Endothelial cell of umbilical vein (primary cell): Measurements from ENCODE around the gene TSR3. TPM values are rescaled to one million over a fixed set of nuclear protein-coding genes. Genes with fewer than 3 reads are reported as not detected.
A peak's percentile ranks its signal among the peaks of the same experiment; 100 is the strongest.

Experiments used
- BruUV-seq: library from RNA; stranded (reverse); fragments of 400-500 nt; replicated peaks from 2 replicates; lab custom pipeline; 2021; lab: Mats Ljungman, UMichigan
- CTCF ChIA-PET: fragments of 300-600, 350-600 bp; sonication (Branson Sonifier 250); formaldehyde crosslinking; loops from one replicate; lab custom pipeline; 2021; ENCODE audit warnings: antibody characterized with exemption, inconsistent platforms; lab: Charles Lee
- POLR2A ChIA-PET: fragments of 300-600, 350-600 bp; sonication (Branson Sonifier 250); formaldehyde crosslinking; loops from one replicate; lab custom pipeline; 2021; ENCODE audit warnings: antibody characterized with exemption, inconsistent platforms; lab: Charles Lee
- DNase-seq: peaks from one replicate; pipeline ENCODE4 v3.0.0-alpha.2; 2011; ENCODE audit warnings: low read depth, low spot score
- FAIRE-seq: peaks from 2 replicates; lab custom pipeline; 2011; peaks lifted over from hg19 to GRCh38; lab: Jason Lieb, UNC
- H2AFZ ChIP-seq: 2 replicates; pipeline ENCODE4 v1.6.0; 2012; ENCODE audit warnings: low read depth, low read length, control low read depth, inconsistent platforms
- H3K27ac ChIP-seq: 2 replicates; pipeline ENCODE4 v1.5.1; 2011; ENCODE audit warnings: low read depth, mild to moderate bottlenecking, control low read depth, low read length, moderate library complexity; ENCODE audit not compliant: insufficient read depth
- H3K27me3 ChIP-seq, 2 experiments: 2 replicates each; pipeline versions ENCODE4 v1.6.0 to v1.6.1; 2011; ENCODE audit warnings: low read length in 2 of 2, mixed read lengths in 1 of 2; ENCODE audit not compliant: control insufficient read depth in 2 of 2, insufficient read depth in 2 of 2
- H3K36me3 ChIP-seq, 2 experiments: 2 replicates in 1 of 2; 3 replicates in 1 of 2; pipeline ENCODE4 v1.5.1; 2011; ENCODE audit warnings: low read length in 2 of 2, mild to moderate bottlenecking in 1 of 2, moderate library complexity in 1 of 2; ENCODE audit not compliant: control insufficient read depth in 2 of 2, insufficient read depth in 2 of 2; ENCODE audit errors: extremely low read depth in 1 of 2
- H3K4me1 ChIP-seq: 3 replicates; pipeline ENCODE4 v1.5.1; 2011; ENCODE audit warnings: mild to moderate bottlenecking, low read length; ENCODE audit not compliant: control insufficient read depth, insufficient read depth; ENCODE audit errors: extremely low read depth
- H3K4me2 ChIP-seq: 2 replicates; pipeline ENCODE4 v1.6.1; 2011; ENCODE audit warnings: low read length, control low read depth, mixed read lengths; ENCODE audit not compliant: insufficient read depth
- H3K4me3 ChIP-seq, 3 experiments: fragments of 200-600 bp in 1 of 3; sonication (generic), shearing (Covaris generic) in 1 of 3; replicated peaks in 1 of 3; 2 replicates each; pipeline ENCODE4 v1.5.1; 2011 to 2016; ENCODE audit warnings: control low read depth in 3 of 3, low read length in 3 of 3, mild to moderate bottlenecking in 2 of 3, inconsistent platforms in 1 of 3, low read depth in 1 of 3, moderate library complexity in 1 of 3; ENCODE audit not compliant: insufficient read depth in 1 of 3
- H3K79me2 ChIP-seq: 2 replicates; pipeline ENCODE4 v1.6.0; 2012; ENCODE audit warnings: low read length, inconsistent platforms; ENCODE audit not compliant: control insufficient read depth, insufficient read depth
- H3K9ac ChIP-seq: replicated peaks from 2 replicates; pipeline ENCODE3; 2011; ENCODE audit warnings: low read length, control low read depth; ENCODE audit not compliant: insufficient read depth; ENCODE audit errors: extremely low read depth
- H3K9me1 ChIP-seq: replicated peaks from 3 replicates; pipeline ENCODE4 v1.6.0; 2011; ENCODE audit warnings: mild to moderate bottlenecking, low read length; ENCODE audit not compliant: control insufficient read depth, insufficient read depth; ENCODE audit errors: extremely low read depth
- H3K9me3 ChIP-seq: replicated peaks from 2 replicates; pipeline ENCODE4 v1.5.1; 2012; ENCODE audit warnings: low read length, inconsistent platforms; ENCODE audit not compliant: control insufficient read depth, insufficient read depth
- H4K20me1 ChIP-seq: replicated peaks from 2 replicates; pipeline ENCODE3; 2011; ENCODE audit warnings: mild to moderate bottlenecking, low read length; ENCODE audit not compliant: control insufficient read depth, insufficient read depth; ENCODE audit errors: extremely low read depth
- CTCF ChIP-seq, 2 donors: IDR thresholded peaks; 1 replicate in 1 of 2; 2 replicates in 1 of 2; pipeline ENCODE4 v1.5.1; 2011; ENCODE audit warnings: low read length in 2 of 2, mild to moderate bottlenecking in 2 of 2, moderate library complexity in 2 of 2, control low read depth in 1 of 2, inconsistent platforms in 1 of 2, low read depth in 1 of 2; ENCODE audit not compliant: insufficient read depth in 1 of 2; ENCODE audit errors: extremely low read depth in 1 of 2
- EZH2 ChIP-seq: IDR thresholded peaks from 2 replicates; pipeline ENCODE4 v1.6.1; 2012; ENCODE audit warnings: borderline replicate concordance, low read depth, mild to moderate bottlenecking, moderate library complexity, low read length, inconsistent platforms; ENCODE audit not compliant: severe bottlenecking
- FOS ChIP-seq: IDR thresholded peaks from 2 replicates; pipeline ENCODE4 v1.6.1; 2011; ENCODE audit warnings: mild to moderate bottlenecking, low read length, moderate library complexity, borderline replicate concordance; ENCODE audit not compliant: insufficient read depth
- GATA2 ChIP-seq: IDR thresholded peaks from 2 replicates; pipeline ENCODE4 v1.7.0; 2011; ENCODE audit warnings: low read depth, mild to moderate bottlenecking, moderate library complexity, mixed read lengths, low read length; ENCODE audit not compliant: insufficient read length, insufficient read depth
- JUN ChIP-seq: IDR thresholded peaks from 2 replicates; pipeline ENCODE4 v1.6.1; 2011; ENCODE audit warnings: borderline replicate concordance, low read depth; ENCODE audit not compliant: insufficient read length, insufficient read depth
- MAX ChIP-seq: IDR thresholded peaks from 2 replicates; pipeline ENCODE4 v1.6.1; 2011; ENCODE audit not compliant: insufficient read depth, insufficient read length
- MYC ChIP-seq: IDR thresholded peaks from one replicate; pipeline ENCODE4 v1.6.1; 2011; ENCODE audit warnings: mild to moderate bottlenecking, low read depth, low read length
- POLR2A ChIP-seq: IDR thresholded peaks from 2 replicates; pipeline ENCODE4 v1.6.1; 2012; ENCODE audit warnings: low read depth, mild to moderate bottlenecking, control low read depth, low read length
- POLR2AphosphoS5 ChIP-seq: IDR thresholded peaks from 2 replicates; pipeline ENCODE4 v1.6.1; 2012; ENCODE audit warnings: low read depth, mild to moderate bottlenecking, control low read depth, low read length, moderate library complexity; ENCODE audit not compliant: insufficient read depth
- dilution Hi-C: fragments of 300-500 bp; cut with MboI; formaldehyde crosslinking; loops from one replicate; pipeline ENCODE4 v1.15.0; 2019; ENCODE audit warnings: low sequenced_read_pairs; ENCODE audit not compliant: extremely low pct_ligation_motif_present
- intact Hi-C: fragments of 100-400 bp; cut with micrococcal nuclease; formaldehyde crosslinking; loops from one replicate; pipeline ENCODE4 v1.10.0; 2022
- polyA plus RNA-seq, 4 experiments: library from polyadenylated mRNA; depleted of rRNA in 3 of 4; stranded (reverse) in 3 of 4; unstranded in 1 of 4; fragments of >200 nt; gene quantifications; 2 replicates each; pipeline versions ENCODE4 v1.2.1 to v1.2.3, GENCODE V29; 2011 to 2012; ENCODE audit warnings: missing spikeins in 1 of 4
- total RNA-seq: library from RNA; stranded (reverse); gene quantifications from 2 replicates; pipeline ENCODE4 v1.2.3, GENCODE V29; 2021

Gene TSR3
- total and polyA plus RNA-seq, 2 donors (not counting 3 experiments of a cell fraction or from before 2014, with no cell fraction given) = 65.4 to 82.7 TPM

GRCh38 chr16:1350691-1351090, 987 bp downstream of the TSR3 start:
- TF ChIP-seq MAX = no peak
- H3K4me1 ChIP-seq = peaks cover 13% of the 10 kb centered on the region
- H3K4me2 ChIP-seq = peak overlapping the region; percentile 87
- H3K9ac ChIP-seq = peak overlapping the region; percentile 72
- CTCF ChIA-PET = interaction anchor here (1.5 kb wide), 1 partner anchor 12 kb away, joined by 4 read pairs; no protein-coding TSS in a partner anchor
- no peaks in the 10 kb centered on the region for H3K9me1 ChIP-seq
- H3K4me3 ChIP-seq = peak overlapping the region; percentile 61 to 84 (median 69)
- H3K79me2 ChIP-seq = peaks cover 44% of the 10 kb centered on the region
- POLR2A ChIA-PET = no interaction called here
- no peaks in the 10 kb centered on the region for H3K9me3 ChIP-seq
- H4K20me1 ChIP-seq = no peaks in the 10 kb centered on the region
- no peak overlapping the region for H3K27ac ChIP-seq
- dilution Hi-C loops = no loop called here
- no TSS peak for BruUV-seq
- H2AFZ ChIP-seq = no peak overlapping the region
- intact Hi-C loops = no loop called here
- FAIRE-seq (no peak), DNase-seq (no peak)
- H3K27me3 ChIP-seq = no peaks in the 10 kb centered on the region
- peaks cover 0 to 11% of the 10 kb centered on the region in 2 experiments for H3K36me3 ChIP-seq

GRCh38 chr16:1349951-1350350, 1.7 kb downstream of the TSR3 start:
- Histone ChIP-seq H3K27ac (no peak overlapping the region), H4K20me1 (no peaks in the 10 kb centered on the region), H3K9ac (no peak overlapping the region), H3K27me3 (no peaks in the 10 kb centered on the region), H3K9me3 (no peaks in the 10 kb centered on the region), H3K79me2 (peaks cover 36% of the 10 kb centered on the region), H2AFZ (no peak overlapping the region), H3K4me1 (peaks cover 13% of the 10 kb centered on the region), H3K4me3 (no peak overlapping the region), H3K4me2 (no peak overlapping the region), H3K36me3 (peaks cover 0 to 11% of the 10 kb centered on the region in 2 experiments), H3K9me1 (no peaks in the 10 kb centered on the region)
- dilution Hi-C loops (no loop called here), intact Hi-C loops (no loop called here)
- DNase-seq (no peak), FAIRE-seq (no peak)
- POLR2A ChIA-PET = no interaction called here
- BruUV-seq = no TSS peak
- CTCF ChIA-PET = interaction anchor here (2.2 kb wide), 1 partner anchor 14 kb away, joined by 5 read pairs; no protein-coding TSS in a partner anchor
- TF ChIP-seq CTCF (IDR thresholded peaks at IDR 0.05; ENCODE audit: extremely low read depth in 1 of 2, insufficient read depth in 1 of 2, low read depth in 1 of 2, low read length in 2 of 2) = no peak
- TF ChIP-seq GATA2 = no peak
- no peak for TF ChIP-seq MAX
- no peak for TF ChIP-seq POLR2AphosphoS5
- TF ChIP-seq MYC = no peak
- no peak for TF ChIP-seq POLR2A
- no peak for TF ChIP-seq JUN
- no peak for TF ChIP-seq EZH2
- no peak for TF ChIP-seq FOS
